ENCODE results near the gene MLX.

DNA sequence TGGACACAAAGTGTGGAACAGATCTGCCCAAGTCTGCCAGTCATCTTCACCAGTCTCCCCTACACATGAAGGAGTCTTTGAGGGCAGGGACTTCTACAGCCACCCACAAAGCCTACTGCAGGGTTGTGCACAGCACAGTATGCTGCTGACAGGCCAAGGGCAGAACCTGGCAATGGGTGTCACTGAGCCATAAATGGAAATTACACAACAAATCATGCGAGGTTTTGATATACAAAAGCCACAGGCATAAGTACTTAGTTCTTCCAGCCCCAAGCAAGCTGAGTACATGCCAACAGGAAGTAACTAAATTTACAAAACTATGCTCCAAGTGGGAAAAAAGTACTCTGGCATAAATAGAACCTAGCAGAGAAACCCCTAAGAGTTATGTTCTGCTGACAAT lies 18.5 kb downstream of the MLX start:
- TF ChIP-seq, protein P1, sequence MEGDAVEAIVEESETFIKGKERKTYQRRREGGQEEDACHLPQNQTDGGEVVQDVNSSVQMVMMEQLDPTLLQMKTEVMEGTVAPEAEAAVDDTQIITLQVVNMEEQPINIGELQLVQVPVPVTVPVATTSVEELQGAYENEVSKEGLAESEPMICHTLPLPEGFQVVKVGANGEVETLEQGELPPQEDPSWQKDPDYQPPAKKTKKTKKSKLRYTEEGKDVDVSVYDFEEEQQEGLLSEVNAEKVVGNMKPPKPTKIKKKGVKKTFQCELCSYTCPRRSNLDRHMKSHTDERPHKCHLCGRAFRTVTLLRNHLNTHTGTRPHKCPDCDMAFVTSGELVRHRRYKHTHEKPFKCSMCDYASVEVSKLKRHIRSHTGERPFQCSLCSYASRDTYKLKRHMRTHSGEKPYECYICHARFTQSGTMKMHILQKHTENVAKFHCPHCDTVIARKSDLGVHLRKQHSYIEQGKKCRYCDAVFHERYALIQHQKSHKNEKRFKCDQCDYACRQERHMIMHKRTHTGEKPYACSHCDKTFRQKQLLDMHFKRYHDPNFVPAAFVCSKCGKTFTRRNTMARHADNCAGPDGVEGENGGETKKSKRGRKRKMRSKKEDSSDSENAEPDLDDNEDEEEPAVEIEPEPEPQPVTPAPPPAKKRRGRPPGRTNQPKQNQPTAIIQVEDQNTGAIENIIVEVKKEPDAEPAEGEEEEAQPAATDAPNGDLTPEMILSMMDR (IDR thresholded peaks at IDR 0.05; ENCODE audit: control extremely low read depth in 1 of 3, insufficient read depth in 1 of 3, low read depth in 1 of 3, low read length in 3 of 3): no peak
- TF ChIP-seq RAD21 (IDR thresholded peaks at IDR 0.05 in 1 of 2, conservative IDR thresholded peaks at IDR 0.05 in 1 of 2; ENCODE audit: low read depth in 2 of 2, low read length in 2 of 2): no peak
- no peak for TF ChIP-seq SUZ12 (IDR thresholded peaks at IDR 0.05; ENCODE audit: low read length)
- no peak for TF ChIP-seq TAF1 (IDR thresholded peaks at IDR 0.05; ENCODE audit: low read depth, low read length)
- TF ChIP-seq ZNF274 (IDR thresholded peaks at IDR 0.05; ENCODE audit: borderline replicate concordance, extremely low read depth, low read length): no peak
- TF ChIP-seq EZH2 (IDR thresholded peaks at IDR 0.05; ENCODE audit: low read depth, low read length, severe bottlenecking): no peak
- TF ChIP-seq KDM1A (IDR thresholded peaks at IDR 0.05; ENCODE audit: borderline replicate concordance, low read length): no peak
